PFSK-1 (cell line): ENCODE data around the gene USP24.

Source experiments
- FOXP2 ChIP-seq: optimal IDR thresholded peaks from 2 replicates; pipeline ENCODE3; 2011; ENCODE audit warnings: borderline replicate concordance, control low read depth, inconsistent platforms; ENCODE audit not compliant: insufficient read depth; ENCODE audit errors: extremely low read length, extremely low read depth
- POLR2AphosphoS5 ChIP-seq: IDR thresholded peaks from 2 replicates; pipeline ENCODE4 v1.6.1; 2012; ENCODE audit warnings: low read depth, mild to moderate bottlenecking, control low read depth, low read length, moderate library complexity
- SIN3A ChIP-seq: IDR thresholded peaks from 2 replicates; pipeline ENCODE4 v1.6.1; 2012; ENCODE audit warnings: mild to moderate bottlenecking, low read length, moderate library complexity, borderline replicate concordance; ENCODE audit not compliant: insufficient read depth
- TAF1 ChIP-seq: IDR thresholded peaks from 2 replicates; pipeline ENCODE4 v1.6.1; 2012; ENCODE audit warnings: low read length, control low read depth, borderline replicate concordance; ENCODE audit not compliant: insufficient read depth
- TF ChIP-seq, protein P1 (sequence below), 2 experiments: IDR thresholded peaks; 2 replicates each; pipeline versions ENCODE4 v1.6.1 to v1.8.0; 2011 to 2012; ENCODE audit warnings: low read depth in 2 of 2, low read length in 2 of 2, control low read depth in 1 of 2, inconsistent platforms in 1 of 2, mild to moderate bottlenecking in 1 of 2, moderate library complexity in 1 of 2; ENCODE audit not compliant: insufficient read depth in 1 of 2

The USP24 gene

DNA sequence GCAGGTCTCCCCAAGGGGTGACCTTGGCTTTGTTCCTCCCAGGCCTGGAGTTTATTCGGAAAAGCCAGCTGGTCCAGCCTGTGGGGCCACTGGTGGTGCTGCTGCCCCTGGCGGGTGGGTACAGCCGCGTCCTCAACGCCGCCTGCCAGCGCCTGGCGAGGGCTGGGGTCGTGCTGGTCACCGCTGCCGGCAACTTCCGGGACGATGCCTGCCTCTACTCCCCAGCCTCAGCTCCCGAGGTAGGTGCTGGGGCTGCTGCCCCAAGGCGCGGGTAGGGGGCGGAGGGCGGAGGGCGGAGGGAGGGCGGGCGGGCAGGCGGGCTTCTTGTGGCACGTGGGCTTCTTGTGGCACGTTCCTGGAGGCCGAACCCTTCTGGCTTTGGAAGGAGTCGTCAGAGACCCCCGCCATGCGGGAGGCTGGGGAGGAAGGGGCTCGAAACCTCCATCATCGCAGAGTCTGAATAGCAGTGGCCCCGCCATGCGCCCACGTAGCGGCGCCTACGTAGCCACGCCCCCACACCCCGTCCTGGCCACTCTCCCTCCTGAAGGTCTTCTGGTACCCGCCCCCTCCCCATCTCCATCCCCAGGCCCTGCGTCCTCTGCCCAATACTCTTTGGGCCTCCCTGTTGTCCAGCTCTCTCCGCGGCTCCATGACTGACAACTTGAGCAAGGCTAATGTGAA, 159.1 kb downstream of the USP24 start:
- TF ChIP-seq FOXP2 (no peak), POLR2AphosphoS5 (no peak), TAF1 (no peak), SIN3A (no peak)
- TF ChIP-seq, protein P1, sequence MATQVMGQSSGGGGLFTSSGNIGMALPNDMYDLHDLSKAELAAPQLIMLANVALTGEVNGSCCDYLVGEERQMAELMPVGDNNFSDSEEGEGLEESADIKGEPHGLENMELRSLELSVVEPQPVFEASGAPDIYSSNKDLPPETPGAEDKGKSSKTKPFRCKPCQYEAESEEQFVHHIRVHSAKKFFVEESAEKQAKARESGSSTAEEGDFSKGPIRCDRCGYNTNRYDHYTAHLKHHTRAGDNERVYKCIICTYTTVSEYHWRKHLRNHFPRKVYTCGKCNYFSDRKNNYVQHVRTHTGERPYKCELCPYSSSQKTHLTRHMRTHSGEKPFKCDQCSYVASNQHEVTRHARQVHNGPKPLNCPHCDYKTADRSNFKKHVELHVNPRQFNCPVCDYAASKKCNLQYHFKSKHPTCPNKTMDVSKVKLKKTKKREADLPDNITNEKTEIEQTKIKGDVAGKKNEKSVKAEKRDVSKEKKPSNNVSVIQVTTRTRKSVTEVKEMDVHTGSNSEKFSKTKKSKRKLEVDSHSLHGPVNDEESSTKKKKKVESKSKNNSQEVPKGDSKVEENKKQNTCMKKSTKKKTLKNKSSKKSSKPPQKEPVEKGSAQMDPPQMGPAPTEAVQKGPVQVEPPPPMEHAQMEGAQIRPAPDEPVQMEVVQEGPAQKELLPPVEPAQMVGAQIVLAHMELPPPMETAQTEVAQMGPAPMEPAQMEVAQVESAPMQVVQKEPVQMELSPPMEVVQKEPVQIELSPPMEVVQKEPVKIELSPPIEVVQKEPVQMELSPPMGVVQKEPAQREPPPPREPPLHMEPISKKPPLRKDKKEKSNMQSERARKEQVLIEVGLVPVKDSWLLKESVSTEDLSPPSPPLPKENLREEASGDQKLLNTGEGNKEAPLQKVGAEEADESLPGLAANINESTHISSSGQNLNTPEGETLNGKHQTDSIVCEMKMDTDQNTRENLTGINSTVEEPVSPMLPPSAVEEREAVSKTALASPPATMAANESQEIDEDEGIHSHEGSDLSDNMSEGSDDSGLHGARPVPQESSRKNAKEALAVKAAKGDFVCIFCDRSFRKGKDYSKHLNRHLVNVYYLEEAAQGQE (IDR thresholded peaks at IDR 0.05; ENCODE audit: insufficient read depth in 1 of 2, low read depth in 2 of 2, low read length in 2 of 2) = no peak

DNA sequence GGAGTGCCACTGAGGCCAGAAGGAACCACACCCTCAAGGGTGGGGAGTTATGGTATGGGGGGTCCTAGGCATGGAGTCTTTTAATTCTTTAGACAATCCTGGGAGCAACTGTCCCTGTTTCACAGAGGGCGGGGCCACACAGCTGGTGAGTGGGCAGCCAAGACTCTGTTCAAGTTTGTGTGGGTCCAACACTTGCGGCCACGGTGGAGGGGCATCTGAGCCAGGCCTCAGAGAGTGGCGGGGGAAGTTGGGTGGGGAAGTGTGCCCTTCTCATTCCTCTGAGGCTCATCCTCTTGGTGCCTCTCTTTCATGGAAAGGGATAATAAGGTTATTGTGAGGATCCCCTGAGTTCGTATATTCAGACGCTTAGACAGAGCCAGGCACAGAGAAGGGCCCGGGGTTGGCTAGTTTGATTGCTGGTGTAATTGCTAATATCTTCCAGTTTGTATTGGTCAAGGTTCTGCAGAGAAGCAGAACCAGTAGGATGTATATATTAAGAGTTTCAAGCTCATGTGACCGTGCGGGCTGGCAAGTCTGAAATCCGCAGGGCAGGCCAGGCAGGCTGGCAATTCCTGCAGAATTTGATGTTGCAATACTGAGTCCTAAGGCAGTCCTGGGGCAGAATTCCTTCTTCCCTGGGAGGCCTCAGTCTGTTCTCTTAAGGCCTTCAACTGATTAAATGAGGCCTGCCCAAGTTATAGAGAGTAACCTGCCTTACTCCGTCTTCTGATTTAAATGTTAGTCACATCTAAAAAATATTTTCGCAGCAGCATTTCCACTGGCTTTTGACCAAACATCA, 159.9 kb downstream of the USP24 start:
- no peak for TF ChIP-seq FOXP2
- no peak for TF ChIP-seq TAF1
- TF ChIP-seq POLR2AphosphoS5 = no peak
- TF ChIP-seq, protein P1 (IDR thresholded peaks at IDR 0.05; ENCODE audit: insufficient read depth in 1 of 2, low read depth in 2 of 2, low read length in 2 of 2) = no peak
- TF ChIP-seq SIN3A = no peak

DNA sequence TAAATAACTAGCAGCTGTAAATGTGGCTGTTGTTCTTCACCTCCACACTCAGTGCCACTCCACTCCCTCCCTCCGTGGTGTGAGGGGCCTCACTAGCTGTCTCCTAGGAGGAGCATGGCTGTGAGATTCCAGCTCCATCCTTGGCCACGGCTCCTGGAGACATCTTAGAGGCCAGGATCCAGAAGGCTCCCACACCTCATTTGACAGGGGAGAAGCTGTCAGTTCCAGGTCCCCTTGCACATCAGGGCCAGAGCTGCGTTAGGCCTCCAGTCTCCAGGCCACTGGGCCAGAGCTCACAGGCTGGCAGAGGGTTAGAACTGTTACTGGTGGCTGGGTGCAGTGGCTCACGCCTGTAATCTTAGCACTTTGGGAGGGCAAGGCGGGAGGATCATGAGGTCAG, 160.8 kb downstream of the USP24 start:
- TF ChIP-seq FOXP2 = no peak
- TF ChIP-seq POLR2AphosphoS5 = no peak
- TF ChIP-seq SIN3A = no peak
- no peak for TF ChIP-seq TAF1
- TF ChIP-seq, protein P1 (IDR thresholded peaks at IDR 0.05; ENCODE audit: insufficient read depth in 1 of 2, low read depth in 2 of 2, low read length in 2 of 2) = no peak

DNA sequence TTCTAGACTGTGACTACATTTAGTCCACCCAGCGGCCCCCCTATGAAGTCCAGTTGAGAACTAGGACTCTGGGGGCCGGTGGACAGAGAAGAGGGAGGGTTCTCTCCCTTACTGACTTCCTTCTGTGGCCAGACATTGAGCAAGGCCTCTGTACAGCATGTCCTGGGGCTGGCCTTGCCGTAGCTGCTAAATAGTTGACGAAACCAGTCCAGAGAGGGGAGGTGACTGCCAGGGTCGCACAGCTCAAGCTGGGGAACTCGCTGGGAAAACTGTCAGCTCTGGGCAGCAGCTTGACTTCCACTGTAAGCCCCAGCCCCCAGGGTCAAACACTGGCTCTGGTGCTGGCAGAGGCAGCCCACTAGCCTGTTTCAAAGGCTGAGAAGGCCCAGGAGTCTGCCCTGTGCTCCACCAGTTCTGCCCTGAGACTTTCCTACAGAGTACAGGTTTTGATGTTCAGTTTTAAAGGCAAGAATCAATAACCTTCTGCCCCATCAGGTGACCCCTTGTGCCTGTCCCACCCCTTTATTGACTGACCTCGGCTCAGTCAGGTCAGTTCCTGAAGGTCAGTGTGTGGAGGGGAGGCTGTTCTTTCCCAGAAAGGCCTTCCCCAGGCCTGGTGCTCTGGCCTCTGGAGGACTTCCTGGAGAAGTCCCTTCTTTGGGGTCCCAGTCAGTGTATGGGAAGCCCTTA, 161.8 kb downstream of the USP24 start:
- no peak for TF ChIP-seq FOXP2
- no peak for TF ChIP-seq TAF1
- TF ChIP-seq SIN3A = no peak

DNA sequence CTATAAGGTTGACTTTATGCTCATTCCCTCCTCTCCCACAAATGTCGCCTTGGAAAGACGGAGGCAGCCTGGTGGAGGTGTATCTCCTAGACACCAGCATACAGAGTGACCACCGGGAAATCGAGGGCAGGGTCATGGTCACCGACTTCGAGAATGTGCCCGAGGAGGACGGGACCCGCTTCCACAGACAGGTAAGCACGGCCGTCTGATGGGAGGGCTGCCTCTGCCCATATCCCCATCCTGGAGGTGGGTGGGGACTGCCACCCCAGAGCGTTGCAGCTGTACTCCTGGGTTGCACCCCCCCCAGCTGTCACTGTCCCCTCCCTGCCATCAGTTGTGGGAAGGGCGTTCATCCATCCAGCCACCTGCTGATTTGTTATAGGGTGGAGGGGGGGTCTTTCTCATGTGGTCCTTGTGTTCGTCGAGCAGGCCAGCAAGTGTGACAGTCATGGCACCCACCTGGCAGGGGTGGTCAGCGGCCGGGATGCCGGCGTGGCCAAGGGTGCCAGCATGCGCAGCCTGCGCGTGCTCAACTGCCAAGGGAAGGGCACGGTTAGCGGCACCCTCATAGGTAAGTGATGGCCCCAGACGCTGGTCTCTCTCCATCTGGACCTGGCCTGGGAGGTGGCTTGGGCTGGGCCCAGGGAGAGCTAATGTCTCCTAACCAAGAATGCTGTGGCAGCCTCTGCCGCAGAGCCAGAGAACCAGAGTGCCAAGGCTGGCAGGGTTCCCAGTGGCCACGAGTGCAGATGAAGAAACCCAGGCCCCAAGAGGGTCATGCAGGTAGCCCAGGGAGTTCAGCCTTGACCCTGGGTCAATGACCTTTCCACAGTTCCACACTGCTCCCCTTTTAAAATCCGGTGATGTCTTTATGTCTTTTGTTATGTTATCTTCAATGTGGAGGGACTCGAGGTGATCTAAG, 162.7 kb downstream of the USP24 start:
- no peak for TF ChIP-seq FOXP2
- TF ChIP-seq, protein P1 (IDR thresholded peaks at IDR 0.05; ENCODE audit: insufficient read depth in 1 of 2, low read depth in 2 of 2, low read length in 2 of 2) = no peak
- TF ChIP-seq POLR2AphosphoS5 = no peak
- no peak for TF ChIP-seq TAF1
- TF ChIP-seq SIN3A = no peak
